Activated T-helper 2 cell treated with anti-CD3 and anti-CD28 coated beads, Interferon-gamma antibody, Interleukin-2, Interleukin-4, amounts not matched to agents 10 μg/mL and 5 μg/mL and 100 μg/mL, durations not matched to agents 14 hours and 24 hours and 36 hours (primary cell): ENCODE measurements around the gene KCNN1. TPM values are rescaled to one million over a fixed set of nuclear protein-coding genes. Genes with fewer than 3 reads are reported as not detected.

Experiments used
- DNase-seq: peaks from one replicate; pipeline ENCODE4 v3.0.0; 2021; ENCODE audit warnings: low spot score
- H3K27ac Mint-ChIP-seq: one replicate; pipeline ENCODE4 v1.8.0; 2021; ENCODE audit warnings: mixed read lengths
- H3K27me3 Mint-ChIP-seq: one replicate; pipeline ENCODE4 v1.8.0; 2021; ENCODE audit warnings: low read depth, mixed read lengths
- H3K36me3 Mint-ChIP-seq: one replicate; pipeline ENCODE4 v1.8.0; 2021; ENCODE audit warnings: low read depth, mixed read lengths
- H3K4me1 Mint-ChIP-seq: one replicate; pipeline ENCODE4 v1.8.0; 2021; ENCODE audit warnings: low read depth, mixed read lengths
- H3K4me3 Mint-ChIP-seq: one replicate; pipeline ENCODE4 v1.8.0; 2021; ENCODE audit warnings: low read depth, mild to moderate bottlenecking, moderate library complexity, mixed read lengths
- H3K9me3 Mint-ChIP-seq: one replicate; pipeline ENCODE4 v1.8.0; 2021; ENCODE audit warnings: mixed read lengths
- intact Hi-C: fragments of 100-400 bp; cut with micrococcal nuclease; formaldehyde crosslinking; loops from one replicate; pipeline ENCODE4 v1.15.1; 2023
- total RNA-seq: library from RNA; stranded (reverse); gene quantifications from 2 replicates; pipeline ENCODE4 v1.2.3, GENCODE V29; 2022

KCNN1 gene
- total RNA-seq, 1 donor from 2014 or later = 0.14 TPM

- no peaks in the 10 kb centered on the region for H3K36me3 Mint-ChIP-seq
- H3K4me3 Mint-ChIP-seq = no peak overlapping the region
- no peaks in the 10 kb centered on the region for H3K27me3 Mint-ChIP-seq
- intact Hi-C loops = no loop called here
- H3K27ac Mint-ChIP-seq = no peak overlapping the region
- no peaks in the 10 kb centered on the region for H3K4me1 Mint-ChIP-seq
- DNase-seq = no peak
- no peaks in the 10 kb centered on the region for H3K9me3 Mint-ChIP-seq
Measured at GRCh38 chr19:17988161-17988560, 21.3 kb downstream of the KCNN1 start.

- Mint-ChIP-seq H3K4me1 (no peaks in the 10 kb centered on the region), H3K27me3 (no peaks in the 10 kb centered on the region), H3K9me3 (no peaks in the 10 kb centered on the region), H3K4me3 (no peak overlapping the region), H3K36me3 (no peaks in the 10 kb centered on the region), H3K27ac (no peak overlapping the region)
- intact Hi-C loops = no loop called here
- DNase-seq = no peak
Measured at GRCh38 chr19:17989425-17990094, 22.7 kb downstream of the KCNN1 start.

DNA sequence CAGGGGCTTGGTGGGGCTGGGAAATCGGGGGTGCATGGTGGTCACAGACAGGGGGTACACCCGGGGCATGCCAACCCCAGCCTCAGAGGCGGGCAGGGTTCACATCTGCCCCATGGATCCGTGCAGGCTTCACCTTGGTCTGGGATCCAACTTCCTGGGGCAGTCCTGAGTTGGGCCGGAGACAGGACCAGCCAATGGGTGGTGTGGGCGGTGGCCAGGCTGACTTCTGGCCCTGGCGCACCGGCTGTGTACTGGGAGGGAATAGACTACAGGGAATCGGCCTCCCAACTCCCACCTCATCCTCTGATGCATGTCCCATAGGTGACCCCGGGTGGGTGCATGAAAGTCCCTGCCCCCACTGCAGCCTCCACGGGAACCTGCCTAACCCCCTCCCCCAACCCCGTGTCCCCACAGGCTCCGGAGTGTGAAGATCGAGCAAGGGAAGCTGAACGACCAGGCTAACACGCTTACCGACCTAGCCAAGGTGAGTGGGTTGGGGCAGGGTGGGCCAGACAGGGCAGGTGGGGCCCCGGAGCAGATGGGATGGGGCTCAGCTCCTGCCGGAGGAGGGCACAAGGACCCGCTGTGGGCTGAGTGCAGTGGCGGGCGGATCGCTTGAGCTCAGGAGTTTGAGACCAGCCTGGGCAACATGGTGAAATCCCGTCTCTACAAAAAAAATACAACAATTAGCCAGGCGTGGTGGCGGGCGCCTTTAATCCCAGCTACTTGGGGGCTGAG is 26.3 kb downstream of the KCNN1 start:
- Mint-ChIP-seq H3K36me3 (no peaks in the 10 kb centered on the region), H3K27me3 (peaks cover 6% of the 10 kb centered on the region), H3K27ac (no peak overlapping the region), H3K4me3 (no peak overlapping the region), H3K4me1 (peaks cover 3% of the 10 kb centered on the region), H3K9me3 (no peaks in the 10 kb centered on the region)
- intact Hi-C loops = no loop called here
- DNase-seq = no peak

DNA sequence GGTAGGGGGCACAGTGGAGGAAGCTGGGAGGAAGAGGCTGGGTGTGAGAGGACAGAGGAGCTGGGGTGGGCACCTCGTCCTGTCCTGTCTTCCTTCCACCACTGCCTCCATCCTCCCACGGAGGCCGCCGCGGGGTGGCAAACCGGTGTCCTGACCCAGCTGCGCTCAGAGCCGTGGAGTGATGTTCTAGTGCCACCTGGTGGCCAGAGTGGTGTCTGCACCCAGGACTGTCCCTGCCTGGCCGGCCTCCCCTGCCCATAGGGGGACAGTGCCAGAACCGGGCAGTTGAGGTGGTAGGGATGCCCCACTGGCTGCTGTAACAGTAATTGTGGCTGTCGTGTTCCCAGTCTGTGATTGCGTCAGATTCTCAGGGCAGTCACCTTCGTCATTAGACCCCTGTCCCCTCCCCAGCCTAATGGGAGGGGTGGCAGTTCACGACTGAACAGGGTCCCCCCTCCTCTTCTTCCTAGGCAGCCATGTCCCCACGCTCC is 30.0 kb downstream of the KCNN1 start:
- peak; percentile 81 for DNase-seq
- no peak overlapping the region for H3K27ac Mint-ChIP-seq
- peaks cover 9% of the 10 kb centered on the region for H3K4me1 Mint-ChIP-seq
- peaks cover 6% of the 10 kb centered on the region for H3K27me3 Mint-ChIP-seq
- intact Hi-C loops = loop anchor here (1.0 to 5.0 kb wide), 3 partner anchors 59 to 140 kb away; partner anchors contain the start of genes RPL18A and SLC5A5
- H3K4me3 Mint-ChIP-seq = no peak overlapping the region
- H3K9me3 Mint-ChIP-seq = no peaks in the 10 kb centered on the region
- peaks cover 3% of the 10 kb centered on the region for H3K36me3 Mint-ChIP-seq

GRCh38 chr19:17997969-17998826 is 31.3 kb downstream of the KCNN1 start:
- H3K4me3 Mint-ChIP-seq = no peak overlapping the region
- no peak for DNase-seq
- intact Hi-C loops = loop anchor here (1.0 to 5.0 kb wide), 3 partner anchors 60 to 141 kb away; partner anchors contain the start of genes RPL18A and SLC5A5
- peaks cover 11% of the 10 kb centered on the region for H3K4me1 Mint-ChIP-seq
- H3K9me3 Mint-ChIP-seq = no peaks in the 10 kb centered on the region
- H3K27ac Mint-ChIP-seq = no peak overlapping the region
- peaks cover 12% of the 10 kb centered on the region for H3K36me3 Mint-ChIP-seq
- peaks cover 6% of the 10 kb centered on the region for H3K27me3 Mint-ChIP-seq

DNA sequence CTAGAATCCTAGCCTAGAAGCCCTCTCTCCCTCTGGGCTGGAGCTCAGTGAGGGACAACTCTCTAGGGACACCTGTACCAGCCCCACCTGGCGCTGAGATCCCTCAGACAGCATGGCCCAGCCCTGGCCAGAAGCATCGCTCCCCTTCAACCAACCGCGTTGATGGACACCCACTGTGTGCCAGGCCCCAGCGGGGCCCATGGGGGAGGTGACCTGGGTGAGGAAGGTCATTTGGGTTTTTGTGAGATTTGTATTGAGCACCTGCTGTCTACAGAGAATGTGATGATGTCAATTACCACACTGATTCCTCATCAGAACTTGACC is 31.9 kb downstream of the KCNN1 start:
- no peak for DNase-seq
- Mint-ChIP-seq H3K4me1 (peaks cover 11% of the 10 kb centered on the region), H3K27ac (no peak overlapping the region), H3K9me3 (no peaks in the 10 kb centered on the region), H3K27me3 (peaks cover 6% of the 10 kb centered on the region), H3K36me3 (peaks cover 12% of the 10 kb centered on the region), H3K4me3 (peak overlapping the region; percentile 30)
- intact Hi-C loops = loop anchor here (5.0 kb wide), 2 partner anchors 126 to 141 kb away; partner anchors contain the start of genes RPL18A and SLC5A5

DNA sequence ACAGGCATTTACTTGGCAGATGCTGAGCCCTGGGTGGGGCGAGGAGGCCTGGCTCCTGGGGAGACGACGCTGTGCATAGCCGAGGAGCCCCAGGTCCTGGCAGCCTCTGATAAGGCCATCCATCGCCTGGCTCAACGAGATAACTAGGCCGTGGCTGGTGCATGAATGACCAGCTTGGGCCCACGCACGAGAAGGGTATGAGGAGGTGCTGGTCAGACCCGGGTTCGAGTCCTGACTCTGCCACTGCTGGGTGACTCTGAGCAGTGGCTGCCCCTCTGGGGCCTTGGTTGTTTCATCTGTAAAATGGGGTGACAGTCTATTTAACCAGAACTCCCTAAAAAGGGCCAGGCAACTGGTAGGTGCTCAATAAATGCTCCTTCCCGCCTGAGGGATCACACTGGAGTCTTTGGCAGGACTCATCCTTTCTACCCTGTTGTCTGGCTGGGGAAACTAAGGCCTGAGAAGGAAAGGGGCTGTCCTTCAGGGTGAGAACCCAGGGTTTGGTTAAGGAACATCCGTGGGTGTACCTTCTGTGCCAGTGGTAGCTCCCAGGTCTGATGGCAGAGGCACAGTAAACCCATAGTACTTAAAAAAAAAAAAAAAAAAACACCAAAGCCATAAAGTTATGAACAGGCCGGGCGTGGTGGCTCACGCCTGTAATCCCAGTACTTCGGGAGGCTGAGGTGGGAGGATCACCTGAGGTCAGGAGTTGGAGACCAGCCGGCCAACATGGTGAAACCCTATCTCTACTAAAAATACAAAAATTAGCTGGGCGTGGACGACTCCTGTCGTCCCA is 33.0 kb downstream of the KCNN1 start:
- peak overlapping the region; percentile 98 for H3K27ac Mint-ChIP-seq
- no peak for DNase-seq
- H3K27me3 Mint-ChIP-seq = peaks cover 6% of the 10 kb centered on the region
- peaks cover 12% of the 10 kb centered on the region for H3K36me3 Mint-ChIP-seq
- H3K4me1 Mint-ChIP-seq = peaks cover 11% of the 10 kb centered on the region
- H3K4me3 Mint-ChIP-seq = peak overlapping the region; percentile 79
- H3K9me3 Mint-ChIP-seq = no peaks in the 10 kb centered on the region
- intact Hi-C loops = loop anchor here (2.0 to 10.0 kb wide), 4 partner anchors 53 to 165 kb away; partner anchors contain the start of genes RPL18A and SLC5A5

DNA sequence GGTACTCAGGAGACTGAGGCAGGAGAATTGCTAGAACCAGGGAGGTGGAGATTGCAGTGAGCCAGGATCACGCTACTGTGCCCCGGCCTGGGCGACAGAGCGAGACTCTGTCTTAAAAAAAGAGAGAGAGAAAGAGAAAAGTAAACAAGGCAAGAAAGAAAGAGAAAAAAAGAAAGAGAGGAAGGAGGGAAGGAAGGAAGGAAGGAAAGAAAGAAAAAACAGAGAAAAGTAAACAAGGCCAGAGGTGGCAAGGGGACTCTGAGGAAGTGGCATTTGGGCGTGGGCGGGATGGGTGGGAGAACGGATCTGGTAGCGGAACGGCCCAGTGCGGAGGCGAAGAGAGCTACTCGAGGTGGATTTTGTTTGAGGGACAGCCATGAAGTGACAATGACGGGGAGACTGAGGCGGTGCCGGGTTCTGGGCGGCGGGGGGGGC is 33.6 kb downstream of the KCNN1 start:
- DNase-seq = no peak
- H3K4me1 Mint-ChIP-seq = peaks cover 11% of the 10 kb centered on the region
- intact Hi-C loops = loop anchor here (2.0 to 10.0 kb wide), 2 partner anchors 54 to 164 kb away; no protein-coding TSS in a partner anchor
- peaks cover 12% of the 10 kb centered on the region for H3K36me3 Mint-ChIP-seq
- peaks cover 6% of the 10 kb centered on the region for H3K27me3 Mint-ChIP-seq
- H3K4me3 Mint-ChIP-seq = peak overlapping the region; percentile 79
- H3K9me3 Mint-ChIP-seq = no peaks in the 10 kb centered on the region
- peak overlapping the region; percentile 98 for H3K27ac Mint-ChIP-seq

DNA sequence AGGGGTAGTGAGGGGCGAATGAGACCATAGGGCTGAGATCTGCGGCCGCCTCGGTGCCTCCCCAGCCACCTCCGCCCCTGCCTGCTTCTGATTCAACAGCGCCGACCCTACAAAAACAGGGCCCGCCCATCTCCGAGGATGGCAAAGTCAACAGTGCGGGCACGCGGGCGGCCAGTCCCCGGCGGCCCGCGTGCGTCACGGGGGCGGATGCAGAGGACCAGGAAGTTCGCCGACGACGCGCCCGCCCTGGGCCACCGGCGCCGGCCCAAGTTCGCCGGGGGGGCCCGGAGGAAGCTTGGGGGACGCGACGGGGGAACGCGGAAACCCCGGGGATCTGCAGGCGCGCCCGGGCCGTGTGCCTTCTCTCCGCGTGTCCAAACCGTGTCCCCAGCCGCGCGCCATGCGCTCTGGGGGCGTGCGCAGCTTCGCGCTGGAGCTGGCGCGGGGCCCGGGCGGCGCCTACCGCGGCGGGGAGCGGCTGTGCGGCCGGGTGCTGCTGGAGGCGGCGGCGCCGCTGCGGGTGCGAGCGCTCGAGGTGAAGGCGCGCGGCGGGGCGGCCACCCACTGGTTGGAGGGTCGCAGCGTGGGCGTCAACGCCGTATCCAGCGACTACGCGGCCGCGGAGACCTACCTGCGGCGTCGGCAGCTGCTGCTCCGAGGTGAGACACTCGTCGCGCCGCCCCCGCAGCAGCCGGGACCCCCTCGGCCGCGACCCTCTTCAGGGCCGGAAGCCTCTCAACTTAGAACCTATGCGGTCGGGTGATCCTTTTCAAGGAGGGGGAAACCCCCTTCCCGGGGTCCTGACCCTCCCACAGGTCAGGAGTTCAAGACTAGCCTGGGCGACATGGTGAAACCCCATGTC is 34.2 kb downstream of the KCNN1 start:
- peak; percentile 88 for DNase-seq
- Mint-ChIP-seq H3K27ac (peak overlapping the region; percentile 98), H3K27me3 (peaks cover 2% of the 10 kb centered on the region), H3K4me3 (peak overlapping the region; percentile 91), H3K36me3 (peaks cover 14% of the 10 kb centered on the region), H3K9me3 (no peaks in the 10 kb centered on the region), H3K4me1 (peaks cover 11% of the 10 kb centered on the region)
- intact Hi-C loops = loop anchor here (2.0 to 10.0 kb wide), 2 partner anchors 54 to 164 kb away; no protein-coding TSS in a partner anchor

DNA sequence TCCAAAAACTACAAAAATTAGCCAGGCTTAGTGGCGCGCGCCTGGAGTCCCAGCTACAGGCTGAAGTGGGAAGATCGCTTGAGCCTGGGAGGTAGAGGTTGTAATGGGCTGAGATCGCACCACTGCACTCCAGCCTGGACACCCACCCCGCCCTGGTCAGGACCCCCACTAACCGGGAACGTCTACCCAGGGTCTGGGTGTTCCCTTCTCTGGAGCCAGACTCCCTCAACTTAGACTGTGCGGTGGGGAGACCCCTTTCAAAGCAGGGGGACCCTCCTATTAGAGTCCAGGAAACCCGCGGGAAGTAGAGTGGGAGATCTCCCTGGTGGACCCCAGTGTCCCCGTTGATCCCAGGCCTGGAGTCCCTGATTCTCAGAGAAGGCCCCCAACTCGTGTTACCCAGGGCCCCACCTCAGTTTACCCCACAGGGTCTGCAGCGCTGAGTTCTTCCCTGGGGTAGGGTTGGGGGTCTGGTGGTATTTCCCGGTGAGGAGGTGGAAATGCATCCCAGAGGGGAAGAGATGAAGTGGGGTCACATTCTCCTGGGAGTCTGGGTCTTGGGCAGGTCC is 35.0 kb downstream of the KCNN1 start:
- peaks cover 13% of the 10 kb centered on the region for H3K4me1 Mint-ChIP-seq
- no peaks in the 10 kb centered on the region for H3K9me3 Mint-ChIP-seq
- DNase-seq = no peak
- H3K27me3 Mint-ChIP-seq = no peaks in the 10 kb centered on the region
- intact Hi-C loops = loop anchor here (2.0 to 10.0 kb wide), 2 partner anchors 55 to 163 kb away; no protein-coding TSS in a partner anchor
- peaks cover 22% of the 10 kb centered on the region for H3K36me3 Mint-ChIP-seq
- H3K4me3 Mint-ChIP-seq = peak overlapping the region; percentile 91
- peak overlapping the region; percentile 85 for H3K27ac Mint-ChIP-seq
